D721Med (cell line): ENCODE data around the gene ZKSCAN2.

Experiments used
- DNase-seq: peaks from one replicate; pipeline ENCODE4 v3.0.0; 2011; ENCODE audit warnings: low spot score; ENCODE audit not compliant: insufficient read length
- FAIRE-seq: peaks from 2 replicates; lab custom pipeline; 2011; peaks lifted over from hg19 to GRCh38; lab: Jason Lieb, UNC
- CTCF ChIP-seq: IDR thresholded peaks from 2 replicates; pipeline ENCODE4 v1.5.1; 2012; ENCODE audit warnings: mild to moderate bottlenecking, control low read depth; ENCODE audit not compliant: insufficient read depth; ENCODE audit errors: missing control alignments

Gene ZKSCAN2

GRCh38 chr16:25279491-25279890, 21.8 kb upstream of the ZKSCAN2 start:
- DNase-seq = no peak
- no peak for TF ChIP-seq CTCF
- FAIRE-seq = no peak

GRCh38 chr16:25271421-25271820, 13.8 kb upstream of the ZKSCAN2 start:
- TF ChIP-seq CTCF = no peak
- FAIRE-seq = no peak

GRCh38 chr16:25270577-25270976, 12.9 kb upstream of the ZKSCAN2 start:
- no peak for FAIRE-seq
- TF ChIP-seq CTCF = no peak
- no peak for DNase-seq

More at GRCh38 chr16:25271421-25271820, 13.8 kb upstream of the ZKSCAN2 start:
- DNase-seq = no peak

GRCh38 chr16:25269879-25270278, 12.2 kb upstream of the ZKSCAN2 start:
- no peak for TF ChIP-seq CTCF
- DNase-seq = no peak
- FAIRE-seq = no peak

GRCh38 chr16:25265968-25266367, 8.3 kb upstream of the ZKSCAN2 start:
- no peak for FAIRE-seq
- DNase-seq = no peak
- TF ChIP-seq CTCF = no peak

- TF ChIP-seq CTCF = no peak
- FAIRE-seq (no peak), DNase-seq (no peak)
These were observed 7.0 kb upstream of the ZKSCAN2 start for GRCh38 chr16:25264597-25264996.

GRCh38 chr16:25260416-25260815, 2.8 kb upstream of the ZKSCAN2 start:
- DNase-seq (no peak), FAIRE-seq (no peak)
- no peak for TF ChIP-seq CTCF
